ENCODE measurements around the gene MED13. TPM values are rescaled to one million over a fixed set of nuclear protein-coding genes. Genes with fewer than 3 reads are reported as not detected.

MED13 gene
- total RNA-seq, 2 experiments from 2014 or later, result 36.2 to 36.4 TPM

DNA sequence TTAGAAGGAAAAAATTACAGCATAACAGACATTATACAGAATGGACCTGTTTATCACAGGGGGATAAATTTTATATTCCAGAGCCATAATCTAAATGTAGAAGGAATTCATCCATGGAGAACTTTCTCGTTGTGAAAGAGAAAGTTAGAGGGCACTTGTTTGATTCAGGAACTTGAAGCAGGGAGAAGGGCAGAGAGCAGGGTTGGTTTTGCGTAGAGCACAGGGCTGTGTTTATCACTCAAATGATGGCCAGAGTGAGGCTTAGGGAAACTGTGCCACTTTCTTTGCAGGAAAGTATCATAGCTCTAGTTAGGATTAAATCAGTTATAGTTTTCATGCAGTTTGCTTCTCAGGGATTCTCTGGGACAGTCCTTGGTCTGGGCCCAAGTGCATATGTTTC, 29.1 kb upstream of the MED13 start:
- ATAC-seq (no peak), DNase-seq (no peak)
- Mint-ChIP-seq H3K27me3 (no peaks in the 10 kb centered on the region), H3K4me1 (ENCODE audit: low read depth) (peaks cover 21% of the 10 kb centered on the region), H3K27ac (no peak overlapping the region), H3K9me3 (no peaks in the 10 kb centered on the region), H3K4me3 (no peak overlapping the region), H3K36me3 (ENCODE audit: low read depth) (no peaks in the 10 kb centered on the region)
- intact Hi-C loops (cut with micrococcal nuclease), result no loop called here
- ChIA-PET POLR2A (no interaction called here), CTCF (interaction anchor here (1.2 to 3.6 kb wide), 2 partner anchors 16 to 29 kb away, joined by 3 to 16 read pairs; no protein-coding TSS in a partner anchor)
- TF ChIP-seq CTCF (IDR thresholded peaks at IDR 0.05), result no peak

DNA sequence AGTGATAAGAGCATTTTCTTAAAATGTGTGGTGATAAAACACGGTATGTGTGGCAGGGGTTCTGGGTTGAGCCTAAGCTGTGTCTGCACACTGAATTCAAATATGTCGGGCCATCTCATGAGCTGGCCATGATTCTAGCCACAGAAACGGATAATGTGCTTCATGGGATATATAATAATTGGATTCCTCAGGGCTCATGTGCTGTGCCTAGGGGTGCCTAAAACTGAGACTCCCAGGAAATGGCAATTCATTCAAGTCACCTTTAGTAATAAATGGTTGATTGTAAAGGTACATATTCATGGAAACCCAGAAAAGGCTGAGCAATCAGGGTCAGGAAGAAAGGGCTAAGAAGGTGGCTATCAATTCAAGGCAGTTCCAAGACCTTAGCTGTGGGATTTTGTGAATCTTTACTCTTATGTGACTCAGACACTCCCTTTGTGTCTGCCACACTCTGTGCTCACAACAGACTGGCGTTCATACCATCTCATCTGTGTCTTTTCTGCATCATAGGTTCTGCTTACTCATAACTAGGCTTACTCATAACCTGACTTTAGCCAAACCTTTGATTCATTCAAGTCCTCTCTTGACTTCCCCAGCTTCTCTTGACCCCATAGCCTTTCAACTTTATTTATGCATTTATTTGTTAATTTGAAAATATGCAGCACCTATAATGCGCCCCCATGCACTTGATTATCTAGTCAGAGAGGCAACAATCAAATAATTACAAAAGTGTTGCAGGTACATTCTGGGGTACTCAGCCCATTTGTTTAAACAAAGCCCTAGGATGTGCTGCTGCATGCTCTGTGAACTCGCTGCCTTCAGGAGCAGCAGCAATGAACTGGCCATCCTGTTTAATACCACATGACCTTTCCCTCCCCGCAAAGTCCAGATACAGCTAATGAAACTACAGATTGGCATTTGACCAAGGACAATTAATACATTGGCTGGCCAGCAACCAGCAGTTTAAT, 28.4 kb upstream of the MED13 start:
- H3K36me3 Mint-ChIP-seq (ENCODE audit: low read depth), result no peaks in the 10 kb centered on the region
- ATAC-seq (peak; percentile 97), DNase-seq (peak; percentile 30)
- ChIA-PET POLR2A (no interaction called here), CTCF (interaction anchor here (1.2 to 3.6 kb wide), 2 partner anchors 17 to 28 kb away, joined by 3 to 16 read pairs; no protein-coding TSS in a partner anchor)
- H3K27ac Mint-ChIP-seq, result no peak overlapping the region
- H3K4me1 Mint-ChIP-seq (ENCODE audit: low read depth), result peaks cover 14% of the 10 kb centered on the region
- H3K9me3 Mint-ChIP-seq, result no peaks in the 10 kb centered on the region
- intact Hi-C loops (cut with micrococcal nuclease), result no loop called here
- H3K27me3 Mint-ChIP-seq, result no peaks in the 10 kb centered on the region
- no peak for TF ChIP-seq CTCF (IDR thresholded peaks at IDR 0.05)
- H3K4me3 Mint-ChIP-seq, result no peak overlapping the region

DNA sequence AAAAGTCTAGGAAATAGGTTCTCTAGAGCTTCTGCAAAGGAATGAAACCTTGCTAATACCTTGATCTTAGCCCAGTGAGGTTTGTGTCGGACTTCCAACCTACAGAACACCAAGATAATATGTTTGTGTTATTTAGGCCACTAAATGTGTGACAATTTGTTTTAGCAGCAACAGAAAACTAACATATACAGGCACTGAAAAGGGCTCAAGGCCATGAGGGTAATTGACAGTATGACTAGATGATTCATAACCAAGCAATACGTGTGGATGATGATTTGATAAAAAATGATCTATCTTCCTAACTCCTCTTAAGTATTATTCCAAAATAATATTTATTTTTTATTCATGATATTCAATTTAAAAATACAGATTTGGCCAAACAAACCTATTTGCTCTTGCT, 27.7 kb upstream of the MED13 start:
- H3K36me3 Mint-ChIP-seq (ENCODE audit: low read depth), result no peaks in the 10 kb centered on the region
- H3K27me3 Mint-ChIP-seq, result no peaks in the 10 kb centered on the region
- no peaks in the 10 kb centered on the region for H3K9me3 Mint-ChIP-seq
- peaks cover 10% of the 10 kb centered on the region for H3K4me1 Mint-ChIP-seq (ENCODE audit: low read depth)
- POLR2A ChIA-PET, result no interaction called here
- intact Hi-C loops (cut with micrococcal nuclease), result no loop called here
- H3K4me3 Mint-ChIP-seq, result no peak overlapping the region
- DNase-seq, result no peak
- ATAC-seq, result no peak
- CTCF ChIA-PET, result interaction anchor here (3.6 kb wide), 1 partner anchor 17 kb away, joined by 16 read pairs; no protein-coding TSS in a partner anchor
- no peak overlapping the region for H3K27ac Mint-ChIP-seq
- no peak for TF ChIP-seq CTCF (IDR thresholded peaks at IDR 0.05)

DNA sequence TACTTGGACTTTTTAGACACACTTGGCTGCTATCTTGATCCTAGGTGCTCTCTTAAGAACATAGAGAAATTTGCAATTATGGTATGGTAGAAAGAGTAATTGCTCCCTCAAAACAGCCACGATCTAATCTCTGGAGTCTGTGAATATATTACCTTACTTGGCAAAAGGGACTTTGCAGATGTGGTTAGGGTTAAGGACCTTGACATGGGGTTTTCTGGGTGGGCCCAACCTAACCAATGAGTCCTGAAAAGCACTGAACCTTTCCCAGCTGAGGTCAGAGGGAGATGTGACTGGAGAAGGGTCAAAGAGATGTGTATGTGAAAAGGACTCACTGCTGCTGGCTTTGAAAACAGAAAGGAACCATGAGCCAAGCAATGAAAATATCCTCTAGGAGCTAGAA, 26.7 kb upstream of the MED13 start:
- TF ChIP-seq CTCF (IDR thresholded peaks at IDR 0.05), result no peak
- CTCF ChIA-PET, result no interaction called here
- no peak overlapping the region for H3K4me3 Mint-ChIP-seq
- no peaks in the 10 kb centered on the region for H3K9me3 Mint-ChIP-seq
- POLR2A ChIA-PET, result no interaction called here
- no peak for ATAC-seq
- intact Hi-C loops (cut with micrococcal nuclease), result no loop called here
- H3K4me1 Mint-ChIP-seq (ENCODE audit: low read depth), result peaks cover 10% of the 10 kb centered on the region
- H3K27ac Mint-ChIP-seq, result no peak overlapping the region
- H3K36me3 Mint-ChIP-seq (ENCODE audit: low read depth), result no peaks in the 10 kb centered on the region
- no peak for DNase-seq
- no peaks in the 10 kb centered on the region for H3K27me3 Mint-ChIP-seq

GRCh38 chr17:62090868-62091267, 25.8 kb upstream of the MED13 start:
- no peak overlapping the region for H3K27ac Mint-ChIP-seq
- TF ChIP-seq CTCF (IDR thresholded peaks at IDR 0.05), result no peak
- CTCF ChIA-PET, result no interaction called here
- peaks cover 12% of the 10 kb centered on the region for H3K4me1 Mint-ChIP-seq (ENCODE audit: low read depth)
- H3K36me3 Mint-ChIP-seq (ENCODE audit: low read depth), result no peaks in the 10 kb centered on the region
- no peak for ATAC-seq
- no peak overlapping the region for H3K4me3 Mint-ChIP-seq
- no peaks in the 10 kb centered on the region for H3K9me3 Mint-ChIP-seq
- no peaks in the 10 kb centered on the region for H3K27me3 Mint-ChIP-seq
- POLR2A ChIA-PET, result no interaction called here
- DNase-seq, result no peak
- intact Hi-C loops (cut with micrococcal nuclease), result no loop called here
